ENCODE measurements around the gene LRRC7. TPM values are rescaled to one million over a fixed set of nuclear protein-coding genes. Genes with fewer than 3 reads are reported as not detected.

The LRRC7 gene
- total and polyA plus RNA-seq, 2 experiments from 2014 or later, result 0.99 to 1.8 TPM

DNA sequence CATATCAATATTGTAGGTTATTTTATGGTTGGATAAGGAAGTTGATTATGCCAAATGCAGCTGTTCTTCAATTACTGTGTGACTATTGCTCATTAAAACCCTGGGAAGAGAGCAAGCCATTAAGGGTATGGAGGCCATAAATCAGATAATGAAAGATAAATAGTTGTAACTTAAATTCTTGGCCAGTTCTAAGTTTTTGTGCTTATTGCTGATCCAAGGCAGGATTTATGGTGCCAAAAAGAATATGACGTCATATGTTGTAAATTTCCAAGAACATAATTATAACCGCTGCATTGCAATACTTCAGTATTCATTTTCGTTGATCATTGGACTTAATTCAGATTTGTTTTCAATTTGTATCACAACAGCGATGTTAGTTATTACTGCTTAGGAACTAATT, 426.1 kb downstream of the LRRC7 start:
- Histone ChIP-seq H2AFZ (no peak overlapping the region), H4K20me1 (ENCODE audit: insufficient read depth, poor library complexity, severe bottlenecking) (no peaks in the 10 kb centered on the region), H3K36me3 (replicated peaks; ENCODE audit: insufficient read depth, low read depth) (no peaks in the 10 kb centered on the region), H3K27me3 (no peaks in the 10 kb centered on the region), H3K4me3 (no peak overlapping the region), H3K9me3 (ENCODE audit: low read depth) (no peaks in the 10 kb centered on the region), H3K79me2 (no peaks in the 10 kb centered on the region), H3K4me2 (no peak overlapping the region), H3K9me2 (replicated peaks; ENCODE audit: insufficient read depth) (no peaks in the 10 kb centered on the region), H3K4me1 (ENCODE audit: insufficient read depth) (no peaks in the 10 kb centered on the region), H3K27ac (no peak overlapping the region)
- 73% methylated on average over 4 of the region's 4 CpGs for WGBS (ENCODE audit: low lambda C conversion rate, missing lambda C conversion rate)
- no peak for TF ChIP-seq EZH2 (IDR thresholded peaks at IDR 0.05; ENCODE audit: borderline replicate concordance)
- TF ChIP-seq CTCF (IDR thresholded peaks at IDR 0.05; ENCODE audit: poor library complexity), result no peak
- TF ChIP-seq EZH2phosphoT487 (IDR thresholded peaks at IDR 0.05; ENCODE audit: low read depth, severe bottlenecking, unreplicated experiment), result no peak
- no peak for DNase-seq (ENCODE audit: low spot score)

DNA sequence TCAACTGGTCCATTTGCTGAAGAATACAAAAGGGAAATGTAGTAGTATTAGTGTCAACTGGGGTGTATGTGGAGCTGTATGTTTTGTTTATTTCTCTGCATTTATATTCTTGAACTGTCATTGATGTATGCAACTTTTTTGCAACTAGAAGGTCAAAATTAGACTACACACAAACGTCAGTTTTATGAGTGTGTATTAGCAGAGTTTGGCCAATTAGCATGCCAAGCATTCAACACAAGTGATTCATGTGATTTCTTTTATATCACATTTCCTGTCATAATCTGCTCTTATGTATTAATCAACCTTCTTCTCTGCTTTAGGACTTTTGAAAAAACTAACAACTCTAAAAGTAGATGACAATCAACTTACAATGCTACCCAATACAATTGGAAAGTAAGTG, 426.5 kb downstream of the LRRC7 start:
- 46% methylated on average over 1 of the region's 1 CpG for WGBS (ENCODE audit: low lambda C conversion rate, missing lambda C conversion rate)
- no peak for DNase-seq (ENCODE audit: low spot score)
- no peak overlapping the region for H3K4me2 ChIP-seq

DNA sequence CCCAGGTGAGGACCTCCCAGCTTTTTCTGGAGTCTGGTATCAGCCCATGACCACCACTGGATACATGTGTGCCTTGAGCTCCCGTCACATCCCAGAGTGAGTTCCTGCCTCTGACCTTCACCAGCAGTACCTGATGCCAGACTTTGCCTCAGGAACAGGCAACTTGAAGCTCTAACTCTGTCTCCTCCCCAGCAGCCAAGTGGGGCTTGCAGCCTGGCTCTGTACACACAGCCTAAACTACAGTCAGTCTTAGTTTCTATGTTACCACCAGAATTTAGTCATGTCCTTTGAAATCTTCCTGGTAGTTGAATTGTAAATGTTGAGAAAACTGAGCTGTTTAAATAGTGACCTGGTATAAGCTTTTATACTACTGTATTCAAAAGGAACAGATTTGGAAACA, 431.1 kb downstream of the LRRC7 start:
- WGBS (ENCODE audit: low lambda C conversion rate, missing lambda C conversion rate), result 88% methylated on average over 1 of the region's 1 CpG
- TF ChIP-seq CTCF (IDR thresholded peaks at IDR 0.05; ENCODE audit: poor library complexity) (no peak), EZH2 (IDR thresholded peaks at IDR 0.05; ENCODE audit: borderline replicate concordance) (no peak), EZH2phosphoT487 (IDR thresholded peaks at IDR 0.05; ENCODE audit: low read depth, severe bottlenecking, unreplicated experiment) (no peak)
- Histone ChIP-seq H3K9me2 (replicated peaks; ENCODE audit: insufficient read depth) (no peaks in the 10 kb centered on the region), H2AFZ (no peak overlapping the region), H3K4me3 (no peak overlapping the region), H3K36me3 (replicated peaks; ENCODE audit: insufficient read depth, low read depth) (no peaks in the 10 kb centered on the region), H3K27ac (no peak overlapping the region), H4K20me1 (ENCODE audit: insufficient read depth, poor library complexity, severe bottlenecking) (no peaks in the 10 kb centered on the region), H3K4me2 (no peak overlapping the region), H3K27me3 (no peaks in the 10 kb centered on the region), H3K79me2 (no peaks in the 10 kb centered on the region), H3K4me1 (ENCODE audit: insufficient read depth) (no peaks in the 10 kb centered on the region), H3K9me3 (ENCODE audit: low read depth) (no peaks in the 10 kb centered on the region)
- no peak for DNase-seq (ENCODE audit: low spot score)

More for the DNA sequence above, 426.5 kb downstream of the LRRC7 start:
- no peaks in the 10 kb centered on the region for H4K20me1 ChIP-seq (ENCODE audit: insufficient read depth, poor library complexity, severe bottlenecking)
- H3K36me3 ChIP-seq (replicated peaks; ENCODE audit: insufficient read depth, low read depth), result no peaks in the 10 kb centered on the region
- no peaks in the 10 kb centered on the region for H3K4me1 ChIP-seq (ENCODE audit: insufficient read depth)
- no peaks in the 10 kb centered on the region for H3K79me2 ChIP-seq
- no peak overlapping the region for H3K4me3 ChIP-seq
- no peaks in the 10 kb centered on the region for H3K27me3 ChIP-seq
- no peak overlapping the region for H2AFZ ChIP-seq
- TF ChIP-seq CTCF (IDR thresholded peaks at IDR 0.05; ENCODE audit: poor library complexity) (no peak), EZH2 (IDR thresholded peaks at IDR 0.05; ENCODE audit: borderline replicate concordance) (no peak)
- H3K9me3 ChIP-seq (ENCODE audit: low read depth), result no peaks in the 10 kb centered on the region
- no peak overlapping the region for H3K27ac ChIP-seq
- H3K9me2 ChIP-seq (replicated peaks; ENCODE audit: insufficient read depth), result no peaks in the 10 kb centered on the region
